Measurements from ENCODE around the gene ZNF217.
"Not testable (repeated sequence)": the region's sequence is repeated elsewhere in the genome, so short reads cannot be mapped to it uniquely, and the experiment has no call there.

The ZNF217 gene

GRCh38 chr20:53628076-53628475, 34.4 kb upstream of the ZNF217 start:
- peaks cover 32% of the 10 kb centered on the region for H3F3A ChIP-seq (ENCODE audit: insufficient read depth)
- H3K9me3 ChIP-seq (ENCODE audit: insufficient read depth, low read length): no peaks in the 10 kb centered on the region
- no peak overlapping the region for H3K4me3 ChIP-seq (ENCODE audit: insufficient read depth, low read length, poor library complexity, severe bottlenecking)
- no peaks in the 10 kb centered on the region for H3K9me2 ChIP-seq (replicated peaks; ENCODE audit: insufficient read depth, low read length)
- H3K27ac ChIP-seq (ENCODE audit: low read depth, low read length): peak overlapping the region; percentile 79
- no peaks in the 10 kb centered on the region for H3K27me3 ChIP-seq (ENCODE audit: low read length)
- H3K79me2 ChIP-seq (ENCODE audit: insufficient read depth, low read length): no peaks in the 10 kb centered on the region
- no peaks in the 10 kb centered on the region for H4K20me1 ChIP-seq (ENCODE audit: low read depth, low read length)
- H3K36me3 ChIP-seq (ENCODE audit: low read length): no peaks in the 10 kb centered on the region
- no peak overlapping the region for H2AFZ ChIP-seq (ENCODE audit: low read depth, low read length, severe bottlenecking)
- H3K9ac ChIP-seq (ENCODE audit: low read length): peak overlapping the region; percentile 48; the same call in 1 of the 2 replicates
- TF ChIP-seq CTCF (IDR thresholded peaks at IDR 0.05; ENCODE audit: insufficient read depth, low read length, poor library complexity, severe bottlenecking): no peak
- no peak for TF ChIP-seq EZH2phosphoT487 (conservative IDR thresholded peaks at IDR 0.05; ENCODE audit: low read length)
- peak overlapping the region; percentile 54 for H3K4me2 ChIP-seq (ENCODE audit: low read depth, low read length, poor library complexity, severe bottlenecking)

GRCh38 chr20:53627001-53627400, 33.4 kb upstream of the ZNF217 start:
- peaks cover 43% of the 10 kb centered on the region for H3F3A ChIP-seq (ENCODE audit: insufficient read depth)
- H4K20me1 ChIP-seq (ENCODE audit: low read depth, low read length); H3K79me2 ChIP-seq (ENCODE audit: insufficient read depth, low read length); H3K9me3 ChIP-seq (ENCODE audit: insufficient read depth, low read length); H3K27me3 ChIP-seq (ENCODE audit: low read length); H3K9me2 ChIP-seq (replicated peaks; ENCODE audit: insufficient read depth, low read length); H3K36me3 ChIP-seq (ENCODE audit: low read length); H2AFZ ChIP-seq (ENCODE audit: low read depth, low read length, severe bottlenecking): not testable (repeated sequence)
- H3K9ac ChIP-seq (ENCODE audit: low read length): peak overlapping the region; percentile 48; the same call in 1 of the 2 replicates
- H3K4me2 ChIP-seq (ENCODE audit: low read depth, low read length, poor library complexity, severe bottlenecking): peak overlapping the region; percentile 54
- H3K27ac ChIP-seq (ENCODE audit: low read depth, low read length): peak overlapping the region; percentile 79
- H3K4me3 ChIP-seq (ENCODE audit: insufficient read depth, low read length, poor library complexity, severe bottlenecking): peak overlapping the region; percentile 6

GRCh38 chr20:53626584-53626983, 32.9 kb upstream of the ZNF217 start:
- Histone ChIP-seq H3K79me2 (ENCODE audit: insufficient read depth, low read length) (no peaks in the 10 kb centered on the region), H3F3A (ENCODE audit: insufficient read depth) (peaks cover 47% of the 10 kb centered on the region), H4K20me1 (ENCODE audit: low read depth, low read length) (no peaks in the 10 kb centered on the region), H2AFZ (ENCODE audit: low read depth, low read length, severe bottlenecking) (no peak overlapping the region), H3K4me3 (ENCODE audit: insufficient read depth, low read length, poor library complexity, severe bottlenecking) (no peak overlapping the region), H3K9me2 (replicated peaks; ENCODE audit: insufficient read depth, low read length) (no peaks in the 10 kb centered on the region), H3K4me2 (ENCODE audit: low read depth, low read length, poor library complexity, severe bottlenecking) (peak overlapping the region; percentile 54), H3K27me3 (ENCODE audit: low read length) (no peaks in the 10 kb centered on the region), H3K36me3 (ENCODE audit: low read length) (no peaks in the 10 kb centered on the region), H3K9ac (ENCODE audit: low read length) (peak overlapping the region; percentile 48; the same call in 1 of the 2 replicates), H3K9me3 (ENCODE audit: insufficient read depth, low read length) (no peaks in the 10 kb centered on the region), H3K27ac (ENCODE audit: low read depth, low read length) (peak overlapping the region; percentile 79)
- TF ChIP-seq EZH2phosphoT487 (conservative IDR thresholded peaks at IDR 0.05; ENCODE audit: low read length): no peak
- TF ChIP-seq CTCF (IDR thresholded peaks at IDR 0.05; ENCODE audit: insufficient read depth, low read length, poor library complexity, severe bottlenecking): no peak

- Histone ChIP-seq H3K9me3 (ENCODE audit: insufficient read depth, low read length) (no peaks in the 10 kb centered on the region), H4K20me1 (ENCODE audit: low read depth, low read length) (no peaks in the 10 kb centered on the region), H3K36me3 (ENCODE audit: low read length) (no peaks in the 10 kb centered on the region), H3K27ac (ENCODE audit: low read depth, low read length) (peak overlapping the region; percentile 79), H3K9ac (ENCODE audit: low read length) (no peak overlapping the region), H3K9me2 (replicated peaks; ENCODE audit: insufficient read depth, low read length) (no peaks in the 10 kb centered on the region), H3K27me3 (ENCODE audit: low read length) (no peaks in the 10 kb centered on the region), H3K79me2 (ENCODE audit: insufficient read depth, low read length) (no peaks in the 10 kb centered on the region), H3F3A (ENCODE audit: insufficient read depth) (peaks cover 52% of the 10 kb centered on the region), H3K4me2 (ENCODE audit: low read depth, low read length, poor library complexity, severe bottlenecking) (peak overlapping the region; percentile 54), H3K4me3 (ENCODE audit: insufficient read depth, low read length, poor library complexity, severe bottlenecking) (no peak overlapping the region), H2AFZ (ENCODE audit: low read depth, low read length, severe bottlenecking) (no peak overlapping the region)
- TF ChIP-seq CTCF (IDR thresholded peaks at IDR 0.05; ENCODE audit: insufficient read depth, low read length, poor library complexity, severe bottlenecking) (no peak), EZH2phosphoT487 (conservative IDR thresholded peaks at IDR 0.05; ENCODE audit: low read length) (no peak)
Observed at GRCh38 chr20:53625311-53626129, 31.9 kb upstream of the ZNF217 start.

GRCh38 chr20:53624927-53625250, 31.2 kb upstream of the ZNF217 start:
- not testable (repeated sequence) for H4K20me1 ChIP-seq (ENCODE audit: low read depth, low read length); H3K79me2 ChIP-seq (ENCODE audit: insufficient read depth, low read length); H3K4me3 ChIP-seq (ENCODE audit: insufficient read depth, low read length, poor library complexity, severe bottlenecking); H2AFZ ChIP-seq (ENCODE audit: low read depth, low read length, severe bottlenecking); H3K36me3 ChIP-seq (ENCODE audit: low read length); H3K27me3 ChIP-seq (ENCODE audit: low read length); H3K9me2 ChIP-seq (replicated peaks; ENCODE audit: insufficient read depth, low read length); H3K9me3 ChIP-seq (ENCODE audit: insufficient read depth, low read length)
- H3K4me2 ChIP-seq (ENCODE audit: low read depth, low read length, poor library complexity, severe bottlenecking): peak overlapping the region; percentile 54
- H3F3A ChIP-seq (ENCODE audit: insufficient read depth): peaks cover 52% of the 10 kb centered on the region
- H3K27ac ChIP-seq (ENCODE audit: low read depth, low read length): peak overlapping the region; percentile 79
- peak overlapping the region; percentile 47; the same call in 1 of the 2 replicates for H3K9ac ChIP-seq (ENCODE audit: low read length)
